Neutrophil (primary cell): ENCODE measurements around the gene CD52.

ENCODE experiments used
- H3K27ac ChIP-seq: fragments of 200-600 bp; sonication (generic); 2 replicates; pipeline ENCODE4 v1.5.1; 2016; ENCODE audit warnings: mild to moderate bottlenecking, moderate library complexity
- H3K27me3 ChIP-seq: fragments of 200-600 bp; sonication (generic); 2 replicates; pipeline ENCODE4 v1.6.0; 2016; ENCODE audit warnings: mild to moderate bottlenecking
- H3K36me3 ChIP-seq: fragments of 200-600 bp; sonication (generic); 2 replicates; pipeline ENCODE4 v1.5.1; 2017
- H3K4me1 ChIP-seq, 2 experiments: fragments of 200-600 bp in 1 of 2; sonication (generic) in 1 of 2; 1 replicate in 1 of 2; 2 replicates in 1 of 2; pipeline versions ENCODE4 v1.5.1 to v1.6.1; 2013 to 2016; ENCODE audit warnings: low read depth in 1 of 2, low read length in 1 of 2, mild to moderate bottlenecking in 1 of 2, moderate library complexity in 1 of 2; ENCODE audit not compliant: control insufficient read depth in 1 of 2, insufficient read depth in 1 of 2
- H3K4me3 ChIP-seq, 2 experiments: fragments of 200-600 bp in 1 of 2; sonication (generic) in 1 of 2; 1 replicate in 1 of 2; 2 replicates in 1 of 2; pipeline ENCODE4 v1.5.1; 2013 to 2016; ENCODE audit warnings: low read depth in 1 of 2, low read length in 1 of 2, mild to moderate bottlenecking in 1 of 2, moderate library complexity in 1 of 2
- H3K9me3 ChIP-seq: fragments of 200-600 bp; sonication (generic); 2 replicates; pipeline ENCODE4 v1.5.1; 2016
- TF ChIP-seq, protein P1 (sequence below): fragments of 200-600 bp; sonication (generic); IDR thresholded peaks from 2 replicates; pipeline ENCODE4 v1.5.1; 2016; ENCODE audit warnings: antibody characterized with exemption

Gene CD52

DNA sequence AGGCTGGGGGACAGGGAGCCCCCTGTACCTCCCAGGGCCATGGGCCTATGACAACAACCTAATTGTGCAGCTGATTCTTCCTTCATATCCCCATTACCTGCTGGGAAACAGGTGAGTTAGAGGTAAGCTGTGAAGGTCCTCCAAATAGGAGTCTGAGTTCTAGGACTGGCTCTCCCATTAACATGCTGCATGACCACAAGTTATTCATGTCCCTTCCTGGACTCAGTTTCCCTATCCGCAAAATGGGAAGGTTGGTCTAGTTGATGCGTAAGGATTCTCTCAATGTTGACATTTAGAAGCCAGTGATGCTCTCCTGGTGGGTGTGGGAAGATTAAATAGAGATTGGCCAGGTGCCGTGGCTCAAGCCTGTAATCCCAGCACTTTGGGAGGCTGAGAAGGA, 50.7 kb downstream of the CD52 start:
- TF ChIP-seq, protein P1, sequence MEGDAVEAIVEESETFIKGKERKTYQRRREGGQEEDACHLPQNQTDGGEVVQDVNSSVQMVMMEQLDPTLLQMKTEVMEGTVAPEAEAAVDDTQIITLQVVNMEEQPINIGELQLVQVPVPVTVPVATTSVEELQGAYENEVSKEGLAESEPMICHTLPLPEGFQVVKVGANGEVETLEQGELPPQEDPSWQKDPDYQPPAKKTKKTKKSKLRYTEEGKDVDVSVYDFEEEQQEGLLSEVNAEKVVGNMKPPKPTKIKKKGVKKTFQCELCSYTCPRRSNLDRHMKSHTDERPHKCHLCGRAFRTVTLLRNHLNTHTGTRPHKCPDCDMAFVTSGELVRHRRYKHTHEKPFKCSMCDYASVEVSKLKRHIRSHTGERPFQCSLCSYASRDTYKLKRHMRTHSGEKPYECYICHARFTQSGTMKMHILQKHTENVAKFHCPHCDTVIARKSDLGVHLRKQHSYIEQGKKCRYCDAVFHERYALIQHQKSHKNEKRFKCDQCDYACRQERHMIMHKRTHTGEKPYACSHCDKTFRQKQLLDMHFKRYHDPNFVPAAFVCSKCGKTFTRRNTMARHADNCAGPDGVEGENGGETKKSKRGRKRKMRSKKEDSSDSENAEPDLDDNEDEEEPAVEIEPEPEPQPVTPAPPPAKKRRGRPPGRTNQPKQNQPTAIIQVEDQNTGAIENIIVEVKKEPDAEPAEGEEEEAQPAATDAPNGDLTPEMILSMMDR: no peak
- Histone ChIP-seq H3K4me3 (no peak overlapping the region), H3K4me1 (peaks cover 4 to 17% of the 10 kb centered on the region in 2 experiments)

More for the DNA sequence above, 50.7 kb downstream of the CD52 start:
- H3K27ac ChIP-seq: no peak overlapping the region
- no peaks in the 10 kb centered on the region for H3K36me3 ChIP-seq
- no peaks in the 10 kb centered on the region for H3K9me3 ChIP-seq
- H3K27me3 ChIP-seq: peaks cover 31% of the 10 kb centered on the region
